Measurements from ENCODE around the gene TMEM192.
"Not testable (repeated sequence)": the region's sequence is repeated elsewhere in the genome, so short reads cannot be mapped to it uniquely, and the experiment has no call there.

Gene TMEM192

GRCh38 chr4:165048170-165048569, 64.5 kb downstream of the TMEM192 start:
- no peaks in the 10 kb centered on the region for H3K9me3 ChIP-seq (ENCODE audit: control insufficient read depth, low read length)
- H3K36me3 ChIP-seq (ENCODE audit: control insufficient read depth, insufficient read depth, low read length) = no peaks in the 10 kb centered on the region
- no peak overlapping the region for H3K9ac ChIP-seq (ENCODE audit: low read length)
- no peak overlapping the region for H3K4me3 ChIP-seq (ENCODE audit: low read length)
- no peaks in the 10 kb centered on the region for H3K27me3 ChIP-seq (ENCODE audit: control insufficient read depth, insufficient read depth, low read length)
- no peaks in the 10 kb centered on the region for H3K4me1 ChIP-seq (ENCODE audit: control insufficient read depth, insufficient read depth, low read length)

DNA sequence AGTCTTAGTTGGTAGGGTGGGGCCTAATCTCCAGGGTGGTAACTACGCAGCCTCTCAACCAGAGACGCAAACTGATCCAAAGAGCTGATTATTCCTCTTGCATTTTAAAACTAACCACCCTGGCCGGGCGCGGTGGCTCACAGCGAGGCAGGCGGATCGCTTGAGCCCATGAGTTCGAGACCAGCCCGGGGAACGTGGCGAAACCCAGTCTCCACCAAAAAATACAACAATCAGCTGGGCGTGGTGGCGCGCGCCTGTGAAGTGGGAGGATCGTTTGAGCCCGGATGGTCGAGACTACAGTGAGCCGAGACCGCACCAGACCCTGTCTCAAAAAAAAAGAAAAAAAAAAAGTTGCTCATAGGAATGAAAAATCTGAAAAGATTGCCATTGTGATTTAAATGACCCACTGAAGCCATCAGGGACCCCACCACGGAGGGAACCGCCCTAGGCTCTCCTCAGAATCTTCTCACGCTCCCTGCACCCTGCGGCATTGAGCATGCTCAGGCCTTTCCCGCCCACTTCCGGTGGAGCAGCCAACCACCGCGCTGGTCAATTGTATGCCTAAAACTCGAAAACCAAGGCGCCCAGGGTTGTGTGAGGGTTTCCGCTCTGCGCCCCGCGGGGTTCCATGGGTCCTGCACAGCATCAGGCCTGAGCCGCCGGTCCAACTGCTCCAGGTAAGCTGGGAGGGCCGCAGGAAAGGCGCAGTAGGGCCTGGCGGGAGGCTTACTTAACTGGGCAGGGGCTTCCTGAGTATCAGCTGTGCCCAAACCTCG, 81.0 kb downstream of the TMEM192 start, which contains the start of gene TRIM60:
Gene TRIM60 (plus strand): TSS at position 564 of the 776 bp plus-strand sequence. CDS start 8,074 bp downstream, outside the sequence.
- Histone ChIP-seq H3K4me3 (ENCODE audit: low read length) (no peak within 1 kb of the TSS), H3K27me3 (ENCODE audit: control insufficient read depth, insufficient read depth, low read length) (no peaks in the 10 kb centered on the region), H3K9me3 (ENCODE audit: control insufficient read depth, low read length) (no peaks in the 10 kb centered on the region), H3K36me3 (ENCODE audit: control insufficient read depth, insufficient read depth, low read length) (no peaks in the 10 kb centered on the region), H3K4me1 (ENCODE audit: control insufficient read depth, insufficient read depth, low read length) (no peaks in the 10 kb centered on the region), H3K9ac (ENCODE audit: low read length) (no peak within 1 kb of the TSS)

DNA sequence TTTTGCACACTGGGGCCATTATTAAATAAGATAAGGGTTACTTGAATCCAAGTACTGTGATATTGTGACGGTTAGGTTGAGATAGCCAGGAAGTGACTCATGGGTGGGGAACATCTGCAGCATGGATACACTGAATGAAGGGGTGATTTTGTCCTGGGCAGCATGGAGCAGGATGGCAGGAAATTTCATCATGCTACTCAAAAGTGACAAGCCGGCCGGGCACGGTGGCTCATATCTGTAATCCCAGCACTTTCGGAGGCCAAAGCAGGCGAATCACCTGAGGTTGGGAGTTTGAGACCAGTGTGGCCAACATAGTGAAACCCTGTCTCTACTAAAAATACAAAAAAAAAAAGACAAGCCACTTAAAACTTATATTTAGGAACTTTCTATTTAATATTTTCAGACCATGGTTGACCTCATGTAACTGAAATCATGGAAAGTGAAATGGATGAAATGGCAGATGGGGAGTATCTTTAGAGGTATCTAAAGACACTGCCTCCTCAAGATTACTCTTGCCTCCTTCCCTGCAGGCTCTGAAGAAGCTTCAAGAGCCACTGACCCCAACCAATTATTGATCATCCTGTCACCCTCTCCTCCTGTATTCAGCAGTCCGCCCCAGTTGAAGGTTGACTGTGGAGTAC, 84.8 kb downstream of the TMEM192 start:
- H3K4me3 ChIP-seq (ENCODE audit: low read length) = no peak overlapping the region
- H3K27me3 ChIP-seq (ENCODE audit: control insufficient read depth, insufficient read depth, low read length) = no peaks in the 10 kb centered on the region
- H3K36me3 ChIP-seq (ENCODE audit: control insufficient read depth, insufficient read depth, low read length) = no peaks in the 10 kb centered on the region
- no peaks in the 10 kb centered on the region for H3K4me1 ChIP-seq (ENCODE audit: control insufficient read depth, insufficient read depth, low read length)
- H3K9ac ChIP-seq (ENCODE audit: low read length) = no peak overlapping the region
- H3K9me3 ChIP-seq (ENCODE audit: control insufficient read depth, low read length) = no peaks in the 10 kb centered on the region

DNA sequence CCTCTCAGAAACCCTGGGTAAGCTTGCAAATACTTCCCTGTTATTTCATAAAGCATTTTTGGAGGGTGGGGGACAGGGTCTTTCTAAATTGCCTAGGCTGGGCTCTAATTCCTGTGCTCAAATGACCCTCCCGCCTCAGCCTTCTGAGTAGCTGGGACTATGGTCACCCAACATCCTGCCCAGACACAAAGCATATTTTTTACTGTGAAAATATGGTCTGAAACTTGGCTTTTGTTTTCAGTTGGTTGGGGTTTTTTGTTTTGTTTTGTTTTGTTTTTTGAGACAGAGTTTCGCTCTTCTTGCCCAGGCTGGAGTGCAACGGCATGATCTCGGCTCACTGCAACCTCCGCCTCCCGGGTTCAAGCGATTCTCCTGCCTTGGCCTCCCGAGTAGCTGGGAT, 86.9 kb downstream of the TMEM192 start:
- H3K27me3 ChIP-seq (ENCODE audit: control insufficient read depth, insufficient read depth, low read length); H3K36me3 ChIP-seq (ENCODE audit: control insufficient read depth, insufficient read depth, low read length); H3K4me3 ChIP-seq (ENCODE audit: low read length); H3K9ac ChIP-seq (ENCODE audit: low read length); H3K9me3 ChIP-seq (ENCODE audit: control insufficient read depth, low read length); H3K4me1 ChIP-seq (ENCODE audit: control insufficient read depth, insufficient read depth, low read length): not testable (repeated sequence)

Data from mucosa of stomach (tissue), 1 donor.